Endothelial cell of coronary artery (primary cell): ENCODE data around the gene AGAP3. TPM values are rescaled to one million over a fixed set of nuclear protein-coding genes. Genes with fewer than 3 reads are reported as not detected.

Experiments used
- total RNA-seq: library from RNA; depleted of rRNA; stranded (reverse); fragments of >200 nt; gene quantifications from 2 replicates; pipeline ENCODE4 v1.2.3, GENCODE V29; 2014

Gene AGAP3
- total RNA-seq: 50.9 and 52.5 TPM in 2 replicates

DNA sequence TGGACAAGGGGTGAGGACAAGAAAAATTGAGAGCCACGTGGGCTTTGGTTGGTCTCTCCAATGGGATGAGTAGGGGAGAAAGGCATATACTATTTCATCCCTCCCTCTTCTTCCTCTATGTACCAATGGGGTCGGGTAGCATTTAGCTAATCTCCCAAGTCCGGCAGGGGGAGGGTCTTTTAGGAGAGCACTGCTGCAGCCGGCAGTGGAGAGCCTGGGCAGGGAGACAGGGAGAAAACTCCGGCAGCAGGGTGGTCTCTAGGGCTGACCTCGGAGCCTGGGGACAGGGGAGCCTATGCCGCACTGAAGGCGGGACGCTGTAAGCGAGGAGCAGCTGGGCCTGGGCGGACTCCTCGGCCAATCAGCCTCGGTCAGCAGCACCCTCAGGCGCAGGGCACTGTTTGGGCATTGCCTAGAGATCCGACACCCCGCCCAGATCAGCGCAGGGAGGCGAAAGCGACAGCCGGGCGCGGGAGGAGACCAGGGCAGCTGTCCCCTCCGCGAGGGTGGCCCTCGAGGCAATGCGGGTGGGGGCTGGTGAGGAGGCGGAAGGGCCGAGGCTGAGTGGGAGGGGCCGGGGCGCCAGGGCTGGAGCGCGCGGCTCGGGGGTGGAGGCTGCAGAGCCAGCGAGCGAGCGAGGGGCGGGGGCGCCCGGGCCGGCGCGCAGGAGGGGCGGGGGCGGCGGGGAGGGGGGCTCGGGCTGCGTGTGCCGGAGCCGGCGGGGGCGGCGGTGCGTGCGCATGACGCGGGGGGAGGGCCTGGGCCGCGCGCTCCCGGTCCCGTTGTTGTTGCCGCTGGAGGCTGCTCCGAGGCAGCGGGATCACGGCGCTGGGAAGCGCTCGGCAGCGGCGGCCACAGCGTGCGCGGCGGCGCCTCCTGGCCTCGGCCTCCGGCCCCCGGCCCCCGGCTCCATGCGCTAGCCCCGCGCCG lies at the start of gene AGAP3:
Gene AGAP3, plus strand, starts transcription at position 785 of the 930 bp plus-strand sequence. CDS start 267 bp downstream, outside the sequence.

DNA sequence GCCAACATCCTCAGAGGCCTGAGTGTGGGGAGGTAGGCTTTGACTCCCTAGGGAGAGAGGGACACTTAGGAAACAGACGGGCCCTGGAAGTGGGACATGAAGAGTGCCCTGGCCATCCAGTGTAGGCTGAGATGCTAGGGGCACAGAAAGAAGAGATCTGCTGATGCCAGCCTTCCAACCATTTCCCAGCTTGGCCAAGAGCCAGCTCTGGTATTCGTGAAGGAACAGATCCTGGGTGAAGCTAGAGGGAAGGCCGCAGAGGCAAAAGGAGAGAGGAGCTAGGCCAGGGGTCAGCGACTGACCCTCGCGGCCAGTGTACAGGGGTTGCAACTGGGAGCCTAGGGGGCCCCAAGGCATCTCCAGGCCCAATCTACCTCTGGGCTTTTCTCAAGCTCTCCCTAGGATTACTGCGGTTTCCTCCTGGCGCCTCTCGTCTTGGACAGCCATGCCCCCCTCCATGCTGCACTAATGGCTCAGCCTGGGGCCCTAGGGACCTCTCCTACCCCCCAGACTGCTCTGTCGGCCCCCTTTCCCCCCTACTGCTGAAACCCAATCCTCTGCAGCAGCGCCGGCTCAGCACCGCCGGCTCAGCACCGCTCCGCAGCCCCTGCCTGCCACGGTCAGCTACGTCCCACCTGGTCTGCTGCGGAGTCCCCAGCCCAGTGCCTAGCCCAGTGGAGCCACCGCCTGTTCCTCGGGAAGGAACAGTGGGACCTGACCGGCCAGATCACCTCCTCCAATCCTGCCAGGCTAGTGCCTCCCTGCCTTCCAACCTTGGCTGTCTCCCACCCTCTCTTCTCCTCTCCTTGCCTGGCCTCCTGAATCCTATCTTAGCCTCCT lies 38.1 kb upstream of the AGAP3 start, which contains the start of gene ASIC3:
Gene ASIC3, plus strand, starts transcription at position 556 of the 840 bp plus-strand sequence. CDS start 355 bp downstream, outside the sequence.

DNA sequence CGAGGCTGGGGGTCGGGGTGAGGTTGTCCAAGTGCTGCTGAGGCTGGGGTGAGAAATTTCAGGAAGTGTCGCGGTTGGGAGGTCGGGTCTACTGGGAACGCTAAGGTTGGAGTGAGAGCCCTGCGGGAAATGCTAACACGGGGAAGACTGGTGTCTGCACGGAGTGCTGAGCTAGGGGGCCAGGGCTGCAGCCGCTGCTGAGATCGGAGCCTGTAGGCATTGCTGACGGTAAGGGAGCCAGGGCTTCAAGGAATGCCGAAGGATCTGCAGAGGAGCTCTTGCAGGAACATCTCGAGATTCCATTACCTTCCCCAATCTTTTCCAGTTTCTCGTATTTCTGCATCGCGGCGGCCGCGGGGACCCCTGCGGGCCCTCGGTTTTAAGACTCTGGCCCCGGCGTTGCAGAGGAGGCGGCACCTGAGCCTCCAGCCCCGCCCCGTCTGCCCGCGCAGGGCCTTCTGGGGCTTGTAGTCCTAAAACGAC lies 28.7 kb upstream of the AGAP3 start, which contains the start of gene CDK5:
Gene CDK5, minus strand, starts transcription at position 392 of the 483 bp plus-strand sequence. Its CDS starts 49 bp downstream, at position 343.

DNA sequence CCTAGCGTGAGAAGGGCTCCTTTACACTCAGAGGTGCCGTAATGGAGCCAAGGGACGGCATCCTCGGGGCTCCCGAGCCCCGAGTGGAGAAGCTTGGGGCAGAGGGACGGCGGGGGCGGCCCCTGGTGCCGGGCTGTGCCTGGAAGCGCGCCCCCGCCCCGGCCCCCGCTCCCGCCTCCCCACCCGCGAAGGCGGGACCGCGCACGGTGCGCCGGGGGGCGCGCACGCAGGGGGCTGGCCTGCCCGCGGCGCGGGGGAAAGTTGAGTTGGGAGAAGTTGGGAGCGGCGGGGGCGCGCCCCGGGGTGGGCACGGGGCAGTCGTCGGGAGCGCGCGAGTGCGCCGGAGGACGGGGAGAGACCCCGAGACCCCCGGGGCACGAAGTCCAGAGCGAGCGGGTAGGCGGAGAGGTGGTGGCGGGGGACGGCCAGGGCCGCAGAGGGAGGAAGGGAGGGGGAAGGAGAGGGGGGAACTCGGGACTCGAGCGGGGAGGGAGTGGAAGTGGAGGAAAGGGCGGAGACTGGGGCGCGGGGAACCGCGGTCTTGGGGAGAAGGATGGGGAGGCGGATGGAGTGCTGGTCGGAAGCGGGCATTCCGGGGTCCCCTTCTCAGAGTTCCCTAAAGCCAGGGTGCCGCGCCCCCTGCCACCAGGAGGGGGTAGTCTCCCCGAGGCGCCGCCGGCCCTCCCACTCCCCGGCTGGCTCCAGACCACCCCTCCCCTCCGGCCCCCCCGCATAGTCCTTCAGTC lies 26.7 kb upstream of the AGAP3 start, which contains the start of gene SLC4A2:
Gene SLC4A2, plus strand, starts transcription at position 223 of the 746 bp plus-strand sequence. CDS start 2,399 bp downstream, outside the sequence.

DNA sequence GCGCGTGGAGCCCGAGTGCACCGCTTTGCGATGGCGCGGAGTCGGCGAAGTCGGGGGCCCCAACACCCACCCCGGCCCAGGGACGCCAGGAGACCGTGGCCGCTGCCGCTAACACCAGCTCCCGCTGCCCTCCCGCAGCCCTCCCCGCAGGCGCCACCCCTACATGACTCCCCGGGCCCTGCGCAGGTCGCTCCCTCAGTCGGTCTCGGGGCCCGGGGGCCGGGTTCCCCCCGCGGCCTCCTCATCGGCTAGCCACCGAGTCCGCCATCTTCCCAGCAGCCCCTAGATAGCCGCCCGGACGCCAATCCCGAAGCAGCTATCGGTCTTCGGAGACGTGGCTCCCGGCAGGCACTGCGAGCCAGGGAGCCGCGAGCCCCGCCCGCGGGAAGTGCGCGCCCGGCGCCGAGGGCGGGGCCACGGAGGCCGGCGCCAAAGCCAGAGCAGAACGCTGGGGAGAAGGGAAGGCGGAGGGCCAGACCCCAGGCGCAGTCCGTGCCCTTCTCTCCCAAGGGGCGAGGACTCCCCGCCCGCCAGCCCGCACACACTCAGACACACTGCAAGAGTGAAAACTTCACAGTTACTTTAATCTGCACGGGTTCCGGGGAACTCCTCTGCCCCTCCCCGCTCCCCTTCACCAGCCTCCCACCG lies 5.6 kb upstream of the AGAP3 start, which contains the start of gene FASTK:
Gene FASTK, minus strand, starts transcription at position 288 of the 648 bp plus-strand sequence. Its CDS starts 43 bp downstream, at position 245.

DNA sequence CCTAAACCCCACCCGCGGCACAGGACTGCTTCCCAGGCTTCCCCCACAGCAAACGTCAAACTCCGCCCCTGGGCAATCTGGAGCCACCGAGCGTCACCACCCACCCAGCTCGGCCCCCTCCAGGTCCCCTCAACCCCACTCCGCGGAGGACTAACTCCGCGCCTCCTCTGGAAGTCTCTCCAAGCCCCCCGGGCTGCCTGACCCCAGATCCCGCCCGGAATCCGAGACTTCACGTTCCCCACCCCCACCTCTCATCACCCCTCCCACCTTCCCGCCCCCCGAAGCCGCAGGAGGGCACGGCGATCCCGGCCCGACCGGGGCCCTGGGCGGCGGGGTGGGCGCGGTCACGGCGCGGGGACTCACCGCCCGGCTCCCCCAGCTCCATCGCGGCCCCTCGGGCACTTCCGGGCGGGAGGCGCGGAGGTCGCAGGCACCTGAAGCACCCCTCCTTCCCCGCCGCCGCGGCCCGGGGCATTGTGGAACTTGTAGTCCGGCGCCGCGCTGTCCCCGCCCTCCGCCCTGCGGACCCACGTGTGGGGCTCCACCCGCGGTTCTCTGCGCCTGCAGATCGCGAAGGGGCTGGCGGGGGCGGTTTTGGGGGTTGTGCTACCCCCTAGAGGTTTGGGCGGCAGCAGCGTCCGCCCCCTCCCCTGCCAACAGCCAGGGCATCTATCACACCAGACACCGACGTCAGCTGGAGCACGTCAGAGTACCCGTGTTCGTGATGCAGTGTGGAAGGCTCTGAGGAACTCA lies 3.0 kb upstream of the AGAP3 start, which contains the start of gene TMUB1:
Gene TMUB1, minus strand, starts transcription at position 423 of the 753 bp plus-strand sequence. CDS start 930 bp downstream, outside the sequence.

DNA sequence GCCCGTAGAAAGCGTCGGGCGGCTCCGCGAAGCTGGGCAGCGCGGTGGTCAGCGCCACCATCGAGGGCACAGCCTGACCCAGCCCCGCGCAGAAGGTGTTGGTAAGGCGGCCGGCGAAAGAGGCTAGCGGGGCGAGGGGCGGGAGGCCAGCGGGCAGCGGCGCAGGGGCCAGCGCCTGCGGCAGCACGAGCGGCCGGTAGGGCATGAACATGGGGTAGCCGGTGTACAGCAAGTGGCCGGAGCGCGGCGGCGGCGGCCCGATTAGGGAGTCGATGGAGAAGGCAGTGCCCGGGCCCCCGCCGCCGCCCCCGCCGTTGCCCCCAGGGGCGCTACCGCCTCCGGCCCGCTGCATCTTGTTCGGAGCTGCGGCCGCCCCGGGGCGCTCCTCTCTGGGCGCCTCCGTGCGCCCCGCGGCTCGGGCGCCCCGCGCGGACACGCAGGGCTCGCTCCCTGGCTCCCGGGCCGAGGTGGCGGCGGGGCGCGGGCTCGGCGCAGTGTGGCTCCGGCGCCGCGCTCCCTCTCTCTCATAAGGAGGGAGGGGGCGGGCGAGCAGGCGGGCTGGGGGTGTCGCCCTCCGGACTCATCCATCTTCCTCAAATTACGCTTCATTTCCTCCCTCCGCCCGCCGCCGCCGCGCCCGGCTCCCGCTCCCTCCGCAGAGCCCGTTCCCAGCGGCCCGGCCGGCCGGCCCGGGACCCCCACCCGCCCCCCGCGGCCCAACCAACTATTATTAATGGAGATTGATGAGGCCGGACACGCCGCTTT lies 81.1 kb downstream of the AGAP3 start, which contains the start of gene GBX1:
Gene GBX1, minus strand, starts transcription at position 498 of the 765 bp plus-strand sequence. Its CDS starts 146 bp downstream, at position 352.

DNA sequence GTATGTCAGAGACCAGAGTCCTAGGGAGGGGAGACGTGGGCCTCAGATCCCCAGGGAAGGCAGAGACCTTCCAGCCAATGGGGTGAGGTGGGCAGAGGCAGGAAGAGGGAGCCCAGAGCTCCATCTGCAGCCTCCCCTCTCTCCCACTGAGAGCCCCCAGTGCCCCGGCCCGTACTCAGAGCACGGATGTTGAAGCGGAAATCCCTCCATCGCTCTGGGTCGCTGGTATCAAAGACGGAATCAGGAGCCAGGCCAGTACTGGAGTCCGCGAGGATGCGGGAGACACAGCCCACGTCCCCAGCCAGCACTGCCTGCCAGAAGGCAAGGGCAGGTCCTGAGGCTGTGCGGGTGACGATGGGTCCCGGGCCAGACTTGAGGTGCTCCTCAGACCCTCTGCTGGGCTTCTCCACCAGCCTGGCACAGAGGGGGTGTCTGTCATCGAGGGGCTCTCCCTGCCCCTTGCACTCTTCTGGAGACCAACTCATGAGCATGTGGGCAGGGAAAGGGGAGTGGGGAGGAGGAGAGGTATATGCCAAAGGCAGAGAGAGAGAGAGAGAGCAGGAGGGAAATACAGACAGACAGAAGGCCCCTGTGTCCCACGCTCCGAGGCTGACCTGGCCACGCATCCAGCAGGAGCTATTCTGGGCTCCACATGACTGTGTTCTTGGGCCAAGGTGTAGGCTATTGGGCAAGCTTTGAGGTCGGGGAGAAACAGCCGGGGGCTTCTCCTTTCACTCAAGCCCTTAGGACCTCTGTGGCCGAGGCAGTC lies 100.5 kb downstream of the AGAP3 start, which contains the start of gene ASB10:
Gene ASB10, minus strand, starts transcription at position 611 of the 769 bp plus-strand sequence. Its CDS starts 120 bp downstream, at position 491.

Other genes starting within 250 kb of the AGAP3 start
- not detected in 2 replicates for gene AOC1, start 234.0 kb upstream of the AGAP3 start, total RNA-seq
- under 0.01 TPM in 1 of 2 replicates, not detected in the other for gene KCNH2, start 108.2 kb upstream of the AGAP3 start, total RNA-seq
- 33.9 and 54.8 TPM in 2 replicates for gene NOS3, start 95.5 kb upstream of the AGAP3 start, total RNA-seq
- gene ATG9B, start 62.0 kb upstream of the AGAP3 start, total RNA-seq: 0.09 and 0.19 TPM in 2 replicates
- 22.5 and 22.7 TPM in 2 replicates for gene ABCB8, start 58.0 kb upstream of the AGAP3 start, total RNA-seq
- not detected in 2 replicates for gene ASIC3, start 37.9 kb upstream of the AGAP3 start, total RNA-seq
- gene CDK5, start 28.6 kb upstream of the AGAP3 start, total RNA-seq: 24.8 and 33.5 TPM in 2 replicates
- 72.9 and 76.8 TPM in 2 replicates for gene SLC4A2, start 26.9 kb upstream of the AGAP3 start, total RNA-seq
- 50.7 and 57.6 TPM in 2 replicates for gene FASTK, start 5.7 kb upstream of the AGAP3 start, total RNA-seq
- 12.1 and 16.7 TPM in 2 replicates for gene TMUB1, start 3.0 kb upstream of the AGAP3 start, total RNA-seq
- not detected in 2 replicates for gene GBX1, start 81.2 kb downstream of the AGAP3 start, total RNA-seq
- gene ASB10, start 100.8 kb downstream of the AGAP3 start, total RNA-seq: not detected in 2 replicates
- gene H2BK1, start 124.0 kb downstream of the AGAP3 start, total RNA-seq: not detected in 2 replicates
- gene ABCF2, start 140.7 kb downstream of the AGAP3 start, total RNA-seq: 59.9 and 72.9 TPM in 2 replicates
- 45.7 and 74.4 TPM in 2 replicates for gene CHPF2, start 146.0 kb downstream of the AGAP3 start, total RNA-seq
- 4.1 and 8.1 TPM in 2 replicates for gene SMARCD3, start 162.2 kb downstream of the AGAP3 start, total RNA-seq